ES-I3 (cell line): ENCODE measurements around the gene SLC25A30.
"Not testable (repeated sequence)": the region's sequence is repeated elsewhere in the genome, so short reads cannot be mapped to it uniquely, and the experiment has no call there.

Experiments
- H3K36me3 ChIP-seq: 2 replicates; pipeline ENCODE4 v1.6.1; 2013; ENCODE audit warnings: mild to moderate bottlenecking, low read length, control low read depth, moderate library complexity; ENCODE audit not compliant: insufficient read depth
- H3K4me1 ChIP-seq: 2 replicates; pipeline ENCODE4 v1.6.1; 2013; ENCODE audit warnings: mild to moderate bottlenecking, control low read depth, low read length; ENCODE audit not compliant: insufficient read depth
- H3K9ac ChIP-seq: 2 replicates; pipeline ENCODE4 v1.6.1; 2013; ENCODE audit warnings: low read depth, mild to moderate bottlenecking, low read length, moderate library complexity
- H3K9me3 ChIP-seq: 2 replicates; pipeline ENCODE4 v1.6.1; 2013; ENCODE audit warnings: mild to moderate bottlenecking, low read length, moderate library complexity; ENCODE audit not compliant: control insufficient read depth, insufficient read depth

Gene SLC25A30

DNA sequence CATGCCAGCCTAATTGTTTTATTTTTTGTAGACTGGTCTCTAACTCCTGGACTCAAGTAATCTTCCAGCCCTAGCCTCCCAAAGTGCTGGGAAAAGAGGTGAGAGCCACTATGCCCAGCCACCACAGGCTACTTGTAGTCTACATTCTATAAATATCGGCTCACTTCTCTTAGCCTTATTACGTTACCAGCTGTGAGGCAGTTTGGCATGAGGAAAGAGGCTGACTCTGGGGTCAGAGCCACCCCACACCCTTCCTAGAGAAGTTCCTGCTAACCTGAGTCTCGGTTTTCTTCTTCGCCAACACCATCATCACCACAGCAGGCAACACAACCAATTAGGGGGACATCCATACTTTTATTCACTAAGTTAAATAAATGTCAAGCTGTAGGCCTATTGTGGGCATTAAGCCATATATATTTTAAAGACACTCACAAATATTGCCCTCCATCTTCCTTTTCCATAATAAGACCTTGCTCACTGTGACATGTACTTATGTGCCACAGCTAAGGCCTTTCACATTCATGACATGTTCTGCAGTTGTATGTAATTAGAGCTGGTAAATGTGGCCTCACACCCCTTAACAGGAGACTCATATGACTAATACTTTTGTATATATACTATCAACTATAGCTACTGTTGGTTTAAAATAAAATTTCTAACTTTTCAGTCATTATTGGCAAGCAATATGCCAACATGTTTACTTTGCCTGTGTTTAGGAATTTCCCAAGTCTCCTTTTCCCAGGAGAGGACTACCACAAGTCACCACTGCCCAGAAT lies 5.7 kb downstream of the SLC25A30 start:
- Histone ChIP-seq H3K36me3 (no peaks in the 10 kb centered on the region), H3K9ac (no peak overlapping the region), H3K9me3 (no peaks in the 10 kb centered on the region), H3K4me1 (peaks cover 6% of the 10 kb centered on the region; the same call in 1 of the 2 replicates)

DNA sequence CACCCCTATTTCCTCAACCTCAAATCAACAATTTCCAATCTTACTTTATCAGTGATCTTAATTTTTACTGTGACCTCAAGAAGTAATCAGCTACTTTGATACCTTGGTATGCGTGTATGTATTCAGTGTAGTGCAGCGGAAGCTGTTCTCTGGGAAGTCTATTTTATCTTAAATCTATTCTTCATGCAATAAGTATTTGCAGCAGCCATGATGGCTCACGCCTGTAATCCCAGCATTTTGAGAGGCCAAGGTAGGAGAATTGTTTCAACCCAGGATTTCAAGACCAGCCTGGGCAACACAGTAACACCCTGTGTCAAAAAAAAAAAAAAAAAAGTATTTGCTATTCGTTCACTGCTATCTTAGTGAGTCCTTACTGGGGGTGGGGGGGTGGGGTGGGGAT lies 6.5 kb downstream of the SLC25A30 start:
- Histone ChIP-seq H3K9ac (no peak overlapping the region), H3K36me3 (no peaks in the 10 kb centered on the region), H3K4me1 (peaks cover 6% of the 10 kb centered on the region; the same call in 1 of the 2 replicates), H3K9me3 (no peaks in the 10 kb centered on the region)

DNA sequence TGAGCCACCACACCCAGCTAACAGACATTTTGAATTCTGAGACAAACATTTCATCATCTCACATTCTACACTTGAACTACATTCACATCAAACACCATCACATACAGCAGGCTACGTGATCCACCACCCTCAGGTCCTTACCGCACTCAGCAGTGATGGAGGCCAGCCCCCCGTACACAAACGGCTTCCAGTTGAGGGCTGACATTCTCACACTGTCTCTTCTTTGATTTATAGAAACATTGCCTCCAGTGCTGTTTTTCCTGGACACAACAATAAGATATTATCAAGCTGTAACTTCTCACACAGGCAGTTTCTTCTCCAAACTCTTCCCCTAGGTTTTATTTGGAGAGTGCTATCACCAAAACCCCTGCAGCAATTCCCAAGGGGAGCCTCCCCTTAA lies 7.0 kb downstream of the SLC25A30 start:
- no peak overlapping the region for H3K9ac ChIP-seq
- peaks cover 6% of the 10 kb centered on the region; the same call in 1 of the 2 replicates for H3K4me1 ChIP-seq
- no peaks in the 10 kb centered on the region for H3K36me3 ChIP-seq

DNA sequence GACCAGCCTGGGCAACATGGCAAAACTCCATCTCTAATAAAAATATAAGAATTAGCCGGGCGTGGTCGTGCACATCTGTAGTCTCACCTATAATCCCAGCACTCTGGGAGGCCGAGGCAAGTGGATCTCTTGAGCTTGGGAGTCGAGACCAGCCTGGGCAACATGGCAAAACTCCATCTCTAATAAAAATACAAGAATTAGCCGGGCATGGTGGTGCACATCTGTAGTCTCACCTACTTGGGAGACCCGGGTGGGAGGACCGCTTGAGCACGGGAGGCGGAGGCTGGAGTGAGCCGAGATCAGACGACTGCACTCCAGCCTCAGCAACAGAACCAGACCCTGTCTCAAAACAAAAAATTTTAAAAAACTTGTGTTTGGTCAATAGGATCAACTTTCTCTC lies 7.7 kb downstream of the SLC25A30 start:
- Histone ChIP-seq H3K36me3 (peaks cover 3% of the 10 kb centered on the region; the same call in 1 of the 2 replicates), H3K9me3 (no peaks in the 10 kb centered on the region), H3K9ac (no peak overlapping the region), H3K4me1 (peaks cover 6% of the 10 kb centered on the region; the same call in 1 of the 2 replicates)

More for the DNA sequence above, 7.0 kb downstream of the SLC25A30 start:
- no peaks in the 10 kb centered on the region for H3K9me3 ChIP-seq

DNA sequence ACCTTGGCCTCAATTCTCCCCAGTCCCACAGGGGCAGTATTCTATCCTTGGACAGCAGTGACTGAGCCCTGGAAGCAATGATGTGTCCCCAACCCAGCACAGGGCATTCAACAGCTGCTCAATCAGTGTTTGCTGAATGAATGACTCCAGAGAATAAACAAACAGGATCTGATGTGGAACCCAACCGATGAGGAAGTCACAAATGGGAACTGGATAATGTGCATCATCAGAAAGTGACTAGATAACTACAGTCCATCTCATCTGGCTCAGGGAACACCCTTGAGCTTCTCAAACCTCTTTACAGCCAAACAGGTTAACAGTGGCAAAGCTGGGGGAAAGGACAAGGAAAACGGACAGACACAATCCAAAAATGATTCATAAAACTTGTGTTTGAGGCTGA lies 8.2 kb downstream of the SLC25A30 start:
- H3K9ac ChIP-seq = no peak overlapping the region
- peaks cover 4% of the 10 kb centered on the region; the same call in 1 of the 2 replicates for H3K36me3 ChIP-seq
- no peaks in the 10 kb centered on the region for H3K9me3 ChIP-seq
- peaks cover 5% of the 10 kb centered on the region; the same call in 1 of the 2 replicates for H3K4me1 ChIP-seq

DNA sequence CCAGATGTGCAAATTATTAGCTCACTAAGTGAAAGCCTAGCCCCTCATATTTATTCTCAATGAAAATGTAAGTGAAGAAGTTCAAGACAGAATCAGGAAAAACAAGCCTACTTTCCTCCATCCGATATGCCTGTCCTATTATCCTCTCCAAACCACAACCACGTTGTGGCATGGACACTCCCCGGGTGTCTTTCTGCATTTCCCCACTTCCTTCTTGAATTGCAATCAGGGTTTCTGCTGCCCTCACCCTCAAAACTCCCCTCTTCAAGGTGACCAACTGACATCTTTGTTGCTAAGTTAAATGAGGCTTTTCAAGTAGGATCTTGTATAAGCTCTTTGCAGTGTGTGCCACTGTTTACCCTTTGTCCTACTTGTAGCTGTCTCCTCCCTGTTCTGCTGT lies 11.8 kb downstream of the SLC25A30 start:
- Histone ChIP-seq H3K4me1 (no peaks in the 10 kb centered on the region), H3K9me3 (no peaks in the 10 kb centered on the region), H3K36me3 (peaks cover 4% of the 10 kb centered on the region; the same call in 1 of the 2 replicates), H3K9ac (no peak overlapping the region)

DNA sequence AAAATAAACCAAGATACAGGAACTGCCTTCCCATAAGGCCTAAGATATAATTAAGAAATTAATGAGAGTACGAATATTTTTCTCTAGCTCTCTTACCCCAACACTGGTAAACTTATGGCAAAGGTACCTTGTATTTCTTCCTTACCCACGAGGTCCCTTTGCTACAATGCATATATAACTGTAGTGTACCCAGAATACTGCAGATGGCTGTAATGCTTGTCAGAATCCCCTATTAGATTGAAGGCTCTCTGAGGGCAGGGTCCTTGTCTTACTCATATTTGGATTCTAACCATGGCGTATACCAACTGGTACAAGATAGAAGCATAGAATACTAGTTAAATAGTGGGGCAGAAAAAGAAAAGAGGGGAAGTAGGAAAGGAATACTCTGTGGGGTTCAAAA lies 15.1 kb downstream of the SLC25A30 start:
- Histone ChIP-seq H3K4me1 (no peaks in the 10 kb centered on the region), H3K9ac (no peak overlapping the region), H3K36me3 (peaks cover 4% of the 10 kb centered on the region), H3K9me3 (no peaks in the 10 kb centered on the region)

DNA sequence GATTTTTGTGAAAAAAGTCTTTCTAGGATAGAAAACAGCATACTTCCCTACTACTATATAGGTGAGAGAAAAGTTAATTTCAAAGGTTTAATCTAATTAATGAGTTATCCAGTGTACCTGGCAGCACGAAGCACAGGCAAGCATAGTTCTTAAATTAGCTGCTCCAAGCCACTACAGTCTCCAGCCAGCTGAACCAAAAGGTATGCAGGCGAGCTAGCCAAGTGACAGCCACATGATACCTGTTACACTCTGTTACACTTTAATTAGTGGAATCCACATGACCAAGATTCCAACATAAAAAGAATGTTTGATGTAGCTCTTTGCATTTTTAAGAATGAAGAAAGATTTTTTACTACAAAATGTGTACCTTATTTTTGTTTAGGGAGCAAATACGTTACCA lies 15.5 kb downstream of the SLC25A30 start:
- Histone ChIP-seq H3K36me3 (peaks cover 4% of the 10 kb centered on the region), H3K4me1 (no peaks in the 10 kb centered on the region), H3K9me3 (no peaks in the 10 kb centered on the region), H3K9ac (no peak overlapping the region)

DNA sequence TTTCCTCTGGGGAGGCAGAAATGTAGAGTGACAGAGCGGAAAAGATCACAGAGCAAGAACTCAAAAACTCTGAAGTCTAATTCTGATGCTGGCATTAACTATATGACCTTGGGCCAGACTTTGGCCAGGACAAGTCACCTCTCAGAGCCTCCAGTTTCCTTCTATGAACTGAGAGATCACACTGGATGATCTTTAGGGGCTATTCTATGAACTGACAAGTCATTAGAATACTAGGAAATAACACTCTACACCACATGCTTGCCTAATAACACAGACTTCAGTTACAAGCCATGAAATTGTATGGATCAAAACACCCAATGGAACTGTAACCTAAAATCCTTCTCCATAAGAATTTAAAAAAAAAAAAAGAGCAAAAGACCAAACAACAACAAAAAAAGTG lies 16.9 kb downstream of the SLC25A30 start:
- H3K9me3 ChIP-seq = no peaks in the 10 kb centered on the region
- H3K9ac ChIP-seq = no peak overlapping the region
- peaks cover 4% of the 10 kb centered on the region for H3K36me3 ChIP-seq
- H3K4me1 ChIP-seq = no peaks in the 10 kb centered on the region

DNA sequence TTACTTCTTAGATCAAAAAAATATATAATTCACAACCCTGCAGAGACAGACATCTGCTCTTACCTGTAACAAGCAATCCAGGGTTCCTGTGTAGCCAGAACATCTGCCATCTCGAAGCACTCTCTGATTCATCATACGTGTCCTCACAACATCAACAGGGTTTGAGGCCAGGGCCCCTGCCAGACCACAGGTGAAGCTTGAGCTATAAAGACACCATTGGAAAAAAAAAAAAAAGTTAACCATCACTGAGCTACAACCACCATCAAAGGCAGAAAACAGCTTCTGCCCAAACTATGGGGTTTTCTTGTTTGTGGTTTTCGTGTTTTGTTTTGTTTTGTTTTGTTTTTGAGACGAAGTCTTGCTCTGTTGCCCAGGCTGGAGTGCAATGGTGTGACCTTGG lies 19.3 kb downstream of the SLC25A30 start:
- no peaks in the 10 kb centered on the region for H3K9me3 ChIP-seq
- no peaks in the 10 kb centered on the region for H3K4me1 ChIP-seq
- no peak overlapping the region for H3K9ac ChIP-seq
- H3K36me3 ChIP-seq = no peaks in the 10 kb centered on the region; the same call in none of the 2 replicates

DNA sequence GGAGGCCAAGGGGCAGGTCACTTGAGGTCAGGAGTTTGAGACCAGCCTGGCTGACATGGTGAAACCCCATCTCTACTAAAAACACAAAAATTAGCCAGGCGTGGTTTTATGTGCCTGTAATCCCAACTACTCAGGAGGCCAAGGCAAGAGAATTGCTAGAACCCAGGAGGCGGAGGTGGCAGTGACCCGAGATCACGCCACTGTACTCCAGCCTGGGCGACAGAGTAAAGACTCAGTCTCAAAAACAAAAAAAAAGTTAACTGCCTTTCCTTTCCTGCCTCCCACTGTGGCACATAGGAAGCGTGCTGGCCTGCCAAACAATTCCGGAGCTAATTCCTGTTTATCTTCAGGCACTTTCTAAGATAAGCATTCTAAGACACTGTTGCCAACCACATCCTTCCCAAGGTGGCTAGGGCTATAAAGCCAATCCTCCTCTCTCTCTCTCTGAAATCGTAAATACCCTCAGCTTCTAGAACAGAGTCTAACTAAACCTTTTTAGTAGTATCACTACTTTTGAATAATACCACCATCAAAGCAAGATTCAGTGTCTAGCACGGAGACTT lies 21.6 kb downstream of the SLC25A30 start:
- Histone ChIP-seq H3K9ac (no peak overlapping the region), H3K4me1 (no peaks in the 10 kb centered on the region)

DNA sequence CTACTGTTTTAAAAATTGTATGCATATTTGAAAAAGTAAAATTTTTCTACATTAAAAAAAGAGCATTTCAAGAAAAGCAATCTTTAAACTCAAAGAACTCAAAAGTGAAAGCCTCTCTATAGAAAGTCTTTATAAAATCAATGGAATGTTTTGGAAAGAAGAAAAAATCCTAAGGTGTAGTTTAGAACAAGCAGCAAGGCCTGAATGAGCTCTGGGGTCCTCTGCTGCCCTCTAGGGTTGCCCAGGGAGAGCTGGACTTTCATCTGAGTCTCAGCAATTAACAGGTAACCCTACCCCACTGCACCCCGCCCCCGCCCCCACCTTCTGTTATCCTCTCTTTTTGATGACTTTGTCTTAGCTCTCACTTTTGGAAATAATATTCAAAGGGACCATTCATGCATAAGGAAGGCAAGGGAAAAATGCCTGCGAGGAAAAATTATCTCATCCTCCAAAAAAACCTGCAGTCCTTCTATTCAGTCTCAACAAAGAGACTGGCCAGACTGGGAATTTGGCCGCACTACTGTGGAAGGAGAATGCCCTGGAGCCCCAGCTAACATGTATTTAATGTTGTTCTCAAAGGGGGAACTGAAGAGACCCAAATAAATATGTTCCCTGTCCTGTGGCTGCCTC lies 24.1 kb downstream of the SLC25A30 start:
- H3K36me3 ChIP-seq = no peaks in the 10 kb centered on the region
- H3K9me3 ChIP-seq = no peaks in the 10 kb centered on the region
- H3K9ac ChIP-seq = no peak overlapping the region
- no peaks in the 10 kb centered on the region for H3K4me1 ChIP-seq

More for the DNA sequence above, 21.6 kb downstream of the SLC25A30 start:
- Histone ChIP-seq H3K9me3 (no peaks in the 10 kb centered on the region), H3K36me3 (no peaks in the 10 kb centered on the region; the same call in none of the 2 replicates)

DNA sequence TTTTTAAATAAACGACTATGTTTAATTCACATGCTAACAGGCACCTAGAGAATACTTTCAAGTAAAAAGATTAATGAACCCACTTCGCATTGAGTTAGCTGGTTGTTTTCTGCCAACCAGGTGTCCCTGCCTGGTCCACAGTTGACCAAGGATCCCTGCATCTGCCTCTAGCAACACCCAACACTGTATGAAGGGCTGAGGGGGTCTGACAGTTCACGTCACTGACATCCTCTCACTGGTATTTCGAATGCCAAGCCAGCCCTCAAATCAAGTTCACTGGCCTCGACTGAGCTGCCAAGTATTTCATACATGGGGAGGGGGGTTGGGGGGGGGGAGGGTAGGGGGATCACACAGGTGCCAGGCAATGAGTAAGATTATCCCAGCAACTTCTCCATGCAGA lies 25.4 kb downstream of the SLC25A30 start:
- no peaks in the 10 kb centered on the region for H3K36me3 ChIP-seq
- no peaks in the 10 kb centered on the region for H3K9me3 ChIP-seq
- no peak overlapping the region for H3K9ac ChIP-seq
- no peaks in the 10 kb centered on the region for H3K4me1 ChIP-seq

DNA sequence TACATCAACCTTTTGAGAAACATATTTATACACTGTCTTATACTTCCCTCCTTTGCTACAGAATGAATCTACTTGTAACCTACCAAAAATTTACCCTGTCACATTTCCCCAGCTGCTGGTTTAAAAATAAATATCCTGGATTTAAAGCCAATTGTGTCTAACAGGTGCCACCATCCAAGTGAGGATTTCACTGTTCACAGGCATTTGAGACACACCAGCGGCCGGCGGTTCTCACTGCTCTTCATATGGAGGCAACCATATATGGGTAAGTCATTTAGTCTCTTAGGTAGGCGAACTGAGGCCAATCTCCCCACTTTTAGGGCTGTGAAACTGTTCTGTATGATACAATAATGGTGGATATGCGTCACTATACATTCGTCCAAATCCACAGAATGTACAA lies 26.2 kb downstream of the SLC25A30 start:
- H3K36me3 ChIP-seq = no peaks in the 10 kb centered on the region
- no peaks in the 10 kb centered on the region for H3K4me1 ChIP-seq
- no peaks in the 10 kb centered on the region for H3K9me3 ChIP-seq
- no peak overlapping the region for H3K9ac ChIP-seq

DNA sequence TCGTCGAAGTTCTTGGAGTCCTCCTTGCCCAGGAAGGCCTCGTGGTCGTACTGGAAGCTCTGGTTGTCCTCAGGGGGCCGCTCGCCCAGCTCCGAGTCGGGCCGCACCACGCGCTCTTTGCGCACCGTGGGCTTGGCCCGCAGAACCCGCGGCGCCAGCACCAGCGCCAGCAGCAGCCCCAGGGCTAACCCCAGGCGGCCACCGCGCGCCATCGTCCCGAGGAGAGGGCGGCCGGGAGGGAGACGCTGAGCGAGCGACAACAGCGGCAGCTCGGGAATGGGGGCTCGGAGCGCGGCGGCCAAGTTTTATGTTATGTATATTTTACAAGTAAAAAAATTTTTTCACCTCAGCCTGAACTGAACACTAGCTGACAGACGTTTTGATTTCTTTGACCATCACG lies 27.0 kb downstream of the SLC25A30 start:
- H3K9me3 ChIP-seq, H3K4me1 ChIP-seq, H3K36me3 ChIP-seq, H3K9ac ChIP-seq: not testable (repeated sequence)
